Measurements from ENCODE around the gene WDR77. TPM values are rescaled to one million over a fixed set of nuclear protein-coding genes. Genes with fewer than 3 reads are reported as not detected.

WDR77 gene
- total RNA-seq, result 47.7 and 66.5 TPM in 2 replicates

GRCh38 chr1:111448918-111449702 lies at the start of gene WDR77, which contains the start of gene ATP5PB:
WDR77 (minus strand) TSS chr1:111449256; CDS start chr1:111449169, 87 bp downstream.
ATP5PB (plus strand) TSS chr1:111449464; CDS start chr1:111449542, 78 bp downstream.

Other genes with a start within 250 kb of the WDR77 start
- 21.7 and 28.3 TPM in 2 replicates for gene DENND2D, start 248.6 kb downstream of the WDR77 start, total RNA-seq
- gene CHI3L2, start 221.5 kb downstream of the WDR77 start, total RNA-seq, result 0.96 TPM in 1 of 2 replicates, not detected in the other
- not detected in 2 replicates for gene CHIA, start 158.4 kb downstream of the WDR77 start, total RNA-seq
- gene OVGP1, start 21.5 kb downstream of the WDR77 start, total RNA-seq, result 0.64 and 1.2 TPM in 2 replicates
- gene ATP5PB, start 208 bp upstream of the WDR77 start, total RNA-seq, result 239 and 249 TPM in 2 replicates
- 0.24 TPM in 1 of 2 replicates, not detected in the other for gene C1orf162, start 24.7 kb upstream of the WDR77 start, total RNA-seq
- not detected in 2 replicates for gene ADORA3, start 54.4 kb upstream of the WDR77 start, total RNA-seq
- gene TMIGD3, start 54.4 kb upstream of the WDR77 start, total RNA-seq, result not detected in 2 replicates
- gene RAP1A, start 170.5 kb upstream of the WDR77 start, total RNA-seq, result 17.6 and 20.0 TPM in 2 replicates